ENCODE results near the gene GIMAP6. TPM values are rescaled to one million over a fixed set of nuclear protein-coding genes. Genes with fewer than 3 reads are reported as not detected.

The GIMAP6 gene
- polyA plus RNA-seq, 3 donors: 16.2 to 70.2 (median 57.0) TPM

- Mint-ChIP-seq H3K4me3 (no peak overlapping the region), H3K9me3 (peaks cover 12 to 24% (median 18%) of the 10 kb centered on the region in 7 donors), H3K27ac (no peak overlapping the region), H3K36me3 (peaks cover 3% of the 10 kb centered on the region in 2 donors), H3K4me1 (peaks cover 9% of the 10 kb centered on the region), H3K27me3 (ENCODE audit: low read depth in 3 of 3) (peaks cover 0 to 5% (median 3%) of the 10 kb centered on the region in 3 donors)
- Histone ChIP-seq H3K9ac (ENCODE audit: insufficient read depth, low read length, poor library complexity, severe bottlenecking) (no peak overlapping the region), H3K4me3 (replicated peaks in 1 of 3; ENCODE audit: low read depth in 2 of 3, low read length in 3 of 3) (no peak overlapping the region), H2AFZ (ENCODE audit: insufficient read depth, low read depth, low read length, poor library complexity, severe bottlenecking) (no peak overlapping the region), H3K4me2 (replicated peaks; ENCODE audit: extremely low read depth, low read length, poor library complexity, severe bottlenecking) (no peak overlapping the region), H4K20me1 (ENCODE audit: insufficient read depth, low read length) (no peaks in the 10 kb centered on the region), H3K27me3 (ENCODE audit: control insufficient read depth in 2 of 2, insufficient read depth in 2 of 2, low read length in 2 of 2) (no peaks in the 10 kb centered on the region), H3K27ac (ENCODE audit: low read depth in 1 of 2, low read length in 2 of 2) (no peak overlapping the region), H3K36me3 (replicated peaks in 1 of 2; ENCODE audit: control insufficient read depth in 1 of 2, insufficient read depth in 2 of 2, low read length in 2 of 2) (no peaks in the 10 kb centered on the region), H3K9me3 (replicated peaks in 1 of 2; ENCODE audit: control insufficient read depth in 1 of 2, insufficient read depth in 1 of 2, low read length in 2 of 2) (peaks cover 0 to 7% of the 10 kb centered on the region in 2 donors), H3K79me2 (ENCODE audit: insufficient read depth, low read length) (no peaks in the 10 kb centered on the region), H3K4me1 (ENCODE audit: control insufficient read depth in 1 of 2, insufficient read depth in 2 of 2, low read length in 2 of 2) (no peaks in the 10 kb centered on the region)
- no peak for DNase-seq
- intact Hi-C loops (cut with micrococcal nuclease): no loop called here
- no CpG with 5 or more reads among the region's 6 CpGs for WGBS (ENCODE audit: insufficient coverage)
- TF ChIP-seq, protein P1, sequence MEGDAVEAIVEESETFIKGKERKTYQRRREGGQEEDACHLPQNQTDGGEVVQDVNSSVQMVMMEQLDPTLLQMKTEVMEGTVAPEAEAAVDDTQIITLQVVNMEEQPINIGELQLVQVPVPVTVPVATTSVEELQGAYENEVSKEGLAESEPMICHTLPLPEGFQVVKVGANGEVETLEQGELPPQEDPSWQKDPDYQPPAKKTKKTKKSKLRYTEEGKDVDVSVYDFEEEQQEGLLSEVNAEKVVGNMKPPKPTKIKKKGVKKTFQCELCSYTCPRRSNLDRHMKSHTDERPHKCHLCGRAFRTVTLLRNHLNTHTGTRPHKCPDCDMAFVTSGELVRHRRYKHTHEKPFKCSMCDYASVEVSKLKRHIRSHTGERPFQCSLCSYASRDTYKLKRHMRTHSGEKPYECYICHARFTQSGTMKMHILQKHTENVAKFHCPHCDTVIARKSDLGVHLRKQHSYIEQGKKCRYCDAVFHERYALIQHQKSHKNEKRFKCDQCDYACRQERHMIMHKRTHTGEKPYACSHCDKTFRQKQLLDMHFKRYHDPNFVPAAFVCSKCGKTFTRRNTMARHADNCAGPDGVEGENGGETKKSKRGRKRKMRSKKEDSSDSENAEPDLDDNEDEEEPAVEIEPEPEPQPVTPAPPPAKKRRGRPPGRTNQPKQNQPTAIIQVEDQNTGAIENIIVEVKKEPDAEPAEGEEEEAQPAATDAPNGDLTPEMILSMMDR (IDR thresholded peaks at IDR 0.05): no peak
Observed at GRCh38 chr7:150645259-150646020, 13.3 kb upstream of the GIMAP6 start.

DNA sequence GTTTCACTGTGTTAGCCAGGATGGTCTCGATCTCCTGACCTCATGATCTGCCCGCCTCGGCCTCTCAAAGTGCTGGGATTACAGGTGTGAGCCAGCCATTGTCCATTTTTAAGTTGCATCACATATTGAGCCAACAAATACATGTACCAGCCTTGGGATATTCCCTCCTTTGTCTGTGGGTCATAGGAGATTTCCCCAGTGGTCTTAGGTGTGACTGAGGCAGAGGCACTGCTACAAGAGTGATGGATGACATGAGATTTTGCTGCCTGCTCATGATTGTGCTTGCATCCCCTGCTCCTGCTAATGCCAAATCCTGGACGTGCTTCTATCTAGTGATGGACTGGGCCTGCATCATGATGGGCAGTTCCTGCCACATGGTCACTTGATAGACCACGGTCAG is 10.7 kb upstream of the GIMAP6 start:
- H3K4me2 ChIP-seq (replicated peaks; ENCODE audit: extremely low read depth, low read length, poor library complexity, severe bottlenecking): no peak overlapping the region
- TF ChIP-seq, protein P1 (IDR thresholded peaks at IDR 0.05): no peak
- no peaks in the 10 kb centered on the region for H3K36me3 ChIP-seq (replicated peaks in 1 of 2; ENCODE audit: control insufficient read depth in 1 of 2, insufficient read depth in 2 of 2, low read length in 2 of 2)
- H2AFZ ChIP-seq (ENCODE audit: insufficient read depth, low read depth, low read length, poor library complexity, severe bottlenecking): no peak overlapping the region
- H3K27ac ChIP-seq (ENCODE audit: low read depth in 1 of 2, low read length in 2 of 2): no peak overlapping the region
- peaks cover 3% of the 10 kb centered on the region in 2 donors for H3K36me3 Mint-ChIP-seq
- no peaks in the 10 kb centered on the region for H3K27me3 ChIP-seq (ENCODE audit: control insufficient read depth in 2 of 2, insufficient read depth in 2 of 2, low read length in 2 of 2)
- H3K9ac ChIP-seq (ENCODE audit: insufficient read depth, low read length, poor library complexity, severe bottlenecking): no peak overlapping the region
- peaks cover 0 to 3% (median 0%) of the 10 kb centered on the region in 3 donors for H3K27me3 Mint-ChIP-seq (ENCODE audit: low read depth in 3 of 3)
- peaks cover 21 to 33% (median 29%) of the 10 kb centered on the region in 7 donors for H3K9me3 Mint-ChIP-seq
- H3K4me1 ChIP-seq (ENCODE audit: control insufficient read depth in 1 of 2, insufficient read depth in 2 of 2, low read length in 2 of 2): no peaks in the 10 kb centered on the region
- no peaks in the 10 kb centered on the region for H3K4me1 Mint-ChIP-seq
- no peak overlapping the region for H3K4me3 ChIP-seq (replicated peaks in 1 of 3; ENCODE audit: low read depth in 2 of 3, low read length in 3 of 3)
- WGBS (ENCODE audit: insufficient coverage): 100% methylated on average over 1 of the region's 5 CpGs
- no peaks in the 10 kb centered on the region for H4K20me1 ChIP-seq (ENCODE audit: insufficient read depth, low read length)
- H3K9me3 ChIP-seq (replicated peaks in 1 of 2; ENCODE audit: control insufficient read depth in 1 of 2, insufficient read depth in 1 of 2, low read length in 2 of 2): peaks cover 7 to 14% of the 10 kb centered on the region in 2 donors
- intact Hi-C loops (cut with micrococcal nuclease): no loop called here
- H3K4me3 Mint-ChIP-seq: no peak overlapping the region
- DNase-seq: no peak
- H3K79me2 ChIP-seq (ENCODE audit: insufficient read depth, low read length): no peaks in the 10 kb centered on the region
- no peak overlapping the region for H3K27ac Mint-ChIP-seq
